Left ventricle myocardium inferior (tissue), 1 donor: Measurements from ENCODE around the gene NECTIN1. TPM values are rescaled to one million over a fixed set of nuclear protein-coding genes. Genes with fewer than 3 reads are reported as not detected.

ENCODE experiments used
- DNase-seq: peaks from one replicate; pipeline ENCODE4 v3.0.0-alpha.2; 2020
- H3K27ac ChIP-seq: fragments of 200-600 bp; replicated peaks from 2 replicates; pipeline ENCODE4 v1.8.0; 2021
- H3K27me3 ChIP-seq: fragments of 200-600 bp; 2 replicates; pipeline ENCODE4 v1.8.0; 2021; ENCODE audit warnings: low read depth
- H3K36me3 ChIP-seq: fragments of 200-600 bp; 2 replicates; pipeline ENCODE4 v1.8.0; 2021
- H3K4me1 ChIP-seq: fragments of 200-600 bp; 2 replicates; pipeline ENCODE4 v1.8.0; 2021
- H3K4me3 ChIP-seq: fragments of 200-600 bp; 2 replicates; pipeline ENCODE4 v1.8.0; 2021; ENCODE audit warnings: mild to moderate bottlenecking, moderate library complexity
- H3K9me3 ChIP-seq: fragments of 200-600 bp; replicated peaks from 2 replicates; pipeline ENCODE4 v1.8.0; 2021
- intact Hi-C: fragments of 100-400 bp; cut with micrococcal nuclease; formaldehyde crosslinking; loops from one replicate; pipeline ENCODE4 v1.11.0; 2022
- total RNA-seq: library from RNA; stranded (reverse); fragmentation: NEBNext Ultra II Directional; extraction: Animal tissue kit (Norgen Biotek cat#: 25700); gene quantifications from one replicate; pipeline ENCODE4 v1.2.1, GENCODE V29; 2021
- TF ChIP-seq, protein P1 (sequence below): fragments of 200-600 bp; IDR thresholded peaks from 2 replicates; pipeline ENCODE4 v1.8.0; 2021; ENCODE audit warnings: antibody characterized with exemption, mild to moderate bottlenecking, borderline replicate concordance
- donor health status: DM: no; HTN: yes; CAD: no; lungs with severe emphysema.

NECTIN1 gene
- total RNA-seq, 1 donor from 2014 or later, result 22.9 TPM

DNA sequence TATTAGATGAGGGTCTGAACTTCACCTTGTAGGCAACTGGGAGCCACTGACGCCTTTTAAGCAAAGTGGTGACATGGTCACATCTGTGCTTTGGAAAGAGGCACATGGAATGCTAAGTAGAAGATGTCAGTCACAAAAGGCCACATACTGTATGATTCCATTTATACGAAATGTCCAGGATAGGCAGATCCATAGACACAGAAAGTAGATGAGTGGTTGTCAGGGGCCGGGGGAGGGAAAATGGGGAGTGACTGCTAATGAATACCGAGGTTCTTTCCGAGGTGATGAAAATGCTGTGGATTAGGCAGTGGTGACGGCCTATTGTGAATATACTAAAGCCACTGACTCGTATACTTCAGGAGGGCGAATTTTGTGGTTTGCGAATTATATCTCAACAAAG lies 20.6 kb downstream of the NECTIN1 start:
- intact Hi-C loops, result no loop called here
- no peak overlapping the region for H3K4me3 ChIP-seq
- H3K27ac ChIP-seq, result no peak overlapping the region
- no peaks in the 10 kb centered on the region for H3K36me3 ChIP-seq
- DNase-seq, result no peak
- H3K9me3 ChIP-seq, result no peaks in the 10 kb centered on the region
- H3K27me3 ChIP-seq, result no peaks in the 10 kb centered on the region
- TF ChIP-seq, protein P1, sequence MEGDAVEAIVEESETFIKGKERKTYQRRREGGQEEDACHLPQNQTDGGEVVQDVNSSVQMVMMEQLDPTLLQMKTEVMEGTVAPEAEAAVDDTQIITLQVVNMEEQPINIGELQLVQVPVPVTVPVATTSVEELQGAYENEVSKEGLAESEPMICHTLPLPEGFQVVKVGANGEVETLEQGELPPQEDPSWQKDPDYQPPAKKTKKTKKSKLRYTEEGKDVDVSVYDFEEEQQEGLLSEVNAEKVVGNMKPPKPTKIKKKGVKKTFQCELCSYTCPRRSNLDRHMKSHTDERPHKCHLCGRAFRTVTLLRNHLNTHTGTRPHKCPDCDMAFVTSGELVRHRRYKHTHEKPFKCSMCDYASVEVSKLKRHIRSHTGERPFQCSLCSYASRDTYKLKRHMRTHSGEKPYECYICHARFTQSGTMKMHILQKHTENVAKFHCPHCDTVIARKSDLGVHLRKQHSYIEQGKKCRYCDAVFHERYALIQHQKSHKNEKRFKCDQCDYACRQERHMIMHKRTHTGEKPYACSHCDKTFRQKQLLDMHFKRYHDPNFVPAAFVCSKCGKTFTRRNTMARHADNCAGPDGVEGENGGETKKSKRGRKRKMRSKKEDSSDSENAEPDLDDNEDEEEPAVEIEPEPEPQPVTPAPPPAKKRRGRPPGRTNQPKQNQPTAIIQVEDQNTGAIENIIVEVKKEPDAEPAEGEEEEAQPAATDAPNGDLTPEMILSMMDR, result no peak
- H3K4me1 ChIP-seq, result peaks cover 15% of the 10 kb centered on the region

- TF ChIP-seq, protein P1, result no peak
- intact Hi-C loops, result no loop called here
- Histone ChIP-seq H3K4me3 (no peak overlapping the region), H3K4me1 (peaks cover 17% of the 10 kb centered on the region), H3K27me3 (no peaks in the 10 kb centered on the region), H3K36me3 (no peaks in the 10 kb centered on the region), H3K27ac (no peak overlapping the region), H3K9me3 (no peaks in the 10 kb centered on the region)
- DNase-seq, result no peak
Observed at GRCh38 chr11:119706887-119707286, 22.1 kb downstream of the NECTIN1 start.

GRCh38 chr11:119706029-119706428 lies 23.0 kb downstream of the NECTIN1 start:
- TF ChIP-seq, protein P1, result no peak
- H3K9me3 ChIP-seq, result no peaks in the 10 kb centered on the region
- intact Hi-C loops, result no loop called here
- DNase-seq, result no peak
- peaks cover 25% of the 10 kb centered on the region for H3K4me1 ChIP-seq
- no peaks in the 10 kb centered on the region for H3K36me3 ChIP-seq
- no peak overlapping the region for H3K27ac ChIP-seq
- H3K4me3 ChIP-seq, result no peak overlapping the region
- no peaks in the 10 kb centered on the region for H3K27me3 ChIP-seq

DNA sequence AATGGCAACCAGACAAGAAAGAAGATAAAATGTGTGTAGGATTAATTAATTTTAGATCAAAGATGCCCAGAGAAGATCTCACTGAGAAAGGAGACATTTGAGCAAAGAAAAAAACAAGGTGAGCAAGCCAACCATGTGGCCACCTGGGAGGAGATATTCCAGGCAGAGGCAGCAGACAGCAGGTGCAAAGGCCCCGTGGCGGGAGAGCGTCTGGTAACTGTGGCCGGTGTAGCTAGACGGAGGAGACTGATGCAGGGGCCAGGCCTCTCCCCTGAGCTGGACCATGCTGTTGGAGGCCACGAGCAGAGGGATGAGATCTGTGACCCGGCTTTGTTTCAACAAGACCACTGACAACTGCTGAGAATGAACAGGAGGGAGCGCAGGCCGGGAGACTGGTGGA lies 23.6 kb downstream of the NECTIN1 start:
- Histone ChIP-seq H3K4me3 (no peak overlapping the region), H3K36me3 (no peaks in the 10 kb centered on the region), H3K9me3 (no peaks in the 10 kb centered on the region), H3K27ac (no peak overlapping the region), H3K27me3 (no peaks in the 10 kb centered on the region), H3K4me1 (peaks cover 32% of the 10 kb centered on the region)
- no peak for DNase-seq
- TF ChIP-seq, protein P1, result no peak
- intact Hi-C loops, result no loop called here

DNA sequence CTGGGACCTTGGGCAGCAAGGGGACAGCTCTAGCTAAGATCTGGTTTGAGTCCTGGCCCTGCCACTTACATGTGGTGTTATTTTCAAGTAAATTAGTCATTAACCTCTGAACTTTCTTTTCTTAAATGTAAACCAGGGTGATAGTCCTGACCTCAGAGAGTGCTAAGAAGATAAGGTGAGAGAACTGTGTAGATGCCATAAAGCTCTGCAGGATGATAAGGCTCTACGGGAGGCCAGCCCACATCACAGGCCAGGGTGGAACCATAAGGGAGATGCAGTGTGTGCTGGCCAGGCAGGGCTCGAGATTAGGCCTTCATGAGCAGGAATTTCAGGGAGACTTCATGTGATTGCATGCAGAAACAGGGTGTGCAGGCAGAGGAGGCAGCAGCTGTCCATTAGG lies 24.2 kb downstream of the NECTIN1 start:
- Histone ChIP-seq H3K27me3 (no peaks in the 10 kb centered on the region), H3K4me3 (no peak overlapping the region), H3K27ac (no peak overlapping the region), H3K9me3 (no peaks in the 10 kb centered on the region), H3K36me3 (no peaks in the 10 kb centered on the region), H3K4me1 (peaks cover 37% of the 10 kb centered on the region)
- TF ChIP-seq, protein P1, result no peak
- no peak for DNase-seq
- intact Hi-C loops, result no loop called here
